GM18907 (cell line): Measurements from ENCODE around the gene MROH8.

Source experiments
- ATAC-seq: cut with Tn5 transposase; IDR thresholded peaks from one replicate; pipeline ENCODE4 v1.9.1; 2021; ENCODE audit warnings: mild to moderate bottlenecking, moderate library complexity; ENCODE audit not compliant: unreplicated experiment

MROH8 gene

GRCh38 chr20:37200376-37200775, 21.0 kb upstream of the MROH8 start:
- no peak for ATAC-seq

- no peak for ATAC-seq
Observed at GRCh38 chr20:37198932-37199660, 19.7 kb upstream of the MROH8 start.

GRCh38 chr20:37194621-37195417, 15.5 kb upstream of the MROH8 start:
- ATAC-seq = no peak

- no peak for ATAC-seq
Observed at GRCh38 chr20:37193821-37194220, 14.5 kb upstream of the MROH8 start.

GRCh38 chr20:37193226-37193625, 13.9 kb upstream of the MROH8 start:
- no peak for ATAC-seq

- peak; percentile 71 for ATAC-seq
Observed at GRCh38 chr20:37192137-37192854, 12.9 kb upstream of the MROH8 start.

GRCh38 chr20:37190354-37191112, 11.2 kb upstream of the MROH8 start:
- ATAC-seq = no peak

- no peak for ATAC-seq
Observed at GRCh38 chr20:37189416-37190016, 10.2 kb upstream of the MROH8 start.

GRCh38 chr20:37188787-37189186, 9.4 kb upstream of the MROH8 start:
- ATAC-seq = no peak

GRCh38 chr20:37185686-37186085, 6.3 kb upstream of the MROH8 start:
- ATAC-seq = no peak

GRCh38 chr20:37179683-37180524, 556 bp upstream of the MROH8 start:
- no peak for ATAC-seq

GRCh38 chr20:37172836-37173235, 6.5 kb downstream of the MROH8 start:
- ATAC-seq = no peak

- ATAC-seq = no peak
Observed at GRCh38 chr20:37166867-37167266, 12.5 kb downstream of the MROH8 start.

GRCh38 chr20:37165031-37165430, 14.3 kb downstream of the MROH8 start:
- ATAC-seq = no peak

- ATAC-seq = no peak
Observed at GRCh38 chr20:37163832-37164554, 15.4 kb downstream of the MROH8 start.

GRCh38 chr20:37162646-37163045, 16.7 kb downstream of the MROH8 start:
- ATAC-seq = no peak

- no peak for ATAC-seq
Observed at GRCh38 chr20:37161830-37162549, 17.4 kb downstream of the MROH8 start.

- no peak for ATAC-seq
Observed at GRCh38 chr20:37160683-37161082, 18.7 kb downstream of the MROH8 start.
